RWPE2 (cell line): ENCODE data around the gene GRIP2.

Experiments
- ATAC-seq: fragments of 200-7000 bp; cut with Tn5 transposase; 3 replicates; pipeline ENCODE4 v1.9.1; 2021; ENCODE audit warnings: low read depth
- DNase-seq: peaks from one replicate; pipeline ENCODE4 v3.0.0-alpha.2; 2020; ENCODE audit warnings: low spot score
- H3K27ac ChIP-seq: fragments of 450-650 bp; 2 replicates; pipeline ENCODE4 v1.5.1; 2017; ENCODE audit warnings: mild to moderate bottlenecking; ENCODE audit not compliant: poor library complexity, severe bottlenecking
- H3K27me3 ChIP-seq: fragments of 250-450 bp; sonication (Bioruptor Pico); 2 replicates; pipeline ENCODE4 v1.5.1; 2021; ENCODE audit warnings: mild to moderate bottlenecking, moderate library complexity; ENCODE audit not compliant: insufficient read depth, poor library complexity, severe bottlenecking
- H3K36me3 ChIP-seq: fragments of 250-450 bp; sonication (Bioruptor Pico); 2 replicates; pipeline ENCODE4 v1.5.1; 2020; ENCODE audit warnings: low read depth, mild to moderate bottlenecking, moderate library complexity
- H3K4me1 ChIP-seq: fragments of 250-450 bp; sonication (Bioruptor Pico); 2 replicates; pipeline ENCODE4 v1.5.1; 2021; ENCODE audit warnings: mild to moderate bottlenecking, moderate library complexity; ENCODE audit not compliant: insufficient read depth, poor library complexity, severe bottlenecking
- H3K4me3 ChIP-seq: fragments of 250-450 bp; sonication (Bioruptor Pico); 2 replicates; pipeline ENCODE4 v1.5.1; 2021; ENCODE audit warnings: mild to moderate bottlenecking, moderate library complexity; ENCODE audit not compliant: severe bottlenecking
- H3K9me3 ChIP-seq: fragments of 250-450 bp; sonication (Bioruptor Pico); 2 replicates; pipeline ENCODE4 v1.5.1; 2021; ENCODE audit warnings: mild to moderate bottlenecking, moderate library complexity; ENCODE audit not compliant: severe bottlenecking
- TF ChIP-seq, protein P1 (sequence below): fragments of 450-650 bp; IDR thresholded peaks from one replicate; pipeline ENCODE4 v1.5.1; 2017; ENCODE audit warnings: mild to moderate bottlenecking, moderate library complexity; ENCODE audit not compliant: poor library complexity, severe bottlenecking

Gene GRIP2

DNA sequence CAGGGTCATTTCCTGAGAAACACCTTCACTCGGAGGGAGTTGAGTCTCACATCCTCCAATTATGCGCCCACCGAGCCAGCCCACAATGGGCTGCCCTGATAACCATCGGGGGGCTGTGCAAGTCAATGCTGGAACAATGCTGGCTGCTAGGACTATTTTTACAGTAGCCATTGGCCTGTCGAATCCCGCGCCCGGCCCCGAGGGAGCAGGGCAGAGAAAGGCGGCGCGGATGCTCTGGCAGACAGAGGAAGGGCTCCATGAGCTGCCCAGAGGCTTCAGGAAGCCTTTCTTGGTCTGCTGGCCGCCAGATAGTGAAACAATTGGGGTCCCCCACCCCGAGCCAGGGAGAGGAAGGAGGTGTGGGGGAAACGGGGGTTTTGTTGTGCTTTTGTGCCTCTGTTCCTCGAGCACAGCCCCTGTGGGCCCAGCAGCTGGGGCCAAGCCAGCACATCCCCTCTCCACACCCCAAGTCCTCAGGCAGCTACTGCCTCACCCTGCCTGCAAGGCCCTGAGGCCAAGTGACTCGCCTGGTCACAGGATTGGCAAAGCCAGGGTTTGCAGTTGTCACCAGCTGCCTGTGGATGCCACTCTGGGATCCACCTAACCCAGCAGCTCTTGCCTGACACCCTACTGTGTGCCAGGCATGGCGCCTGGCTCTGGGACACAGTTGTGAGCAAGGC lies 98.8 kb downstream of the GRIP2 start:
- H3K4me3 ChIP-seq, result no peak overlapping the region
- H3K27ac ChIP-seq, result no peak overlapping the region
- H3K4me1 ChIP-seq, result no peaks in the 10 kb centered on the region
- peaks cover 2% of the 10 kb centered on the region for H3K36me3 ChIP-seq
- no peak; the same call in 2 of the 3 replicates for ATAC-seq
- no peaks in the 10 kb centered on the region for H3K27me3 ChIP-seq
- TF ChIP-seq, protein P1, sequence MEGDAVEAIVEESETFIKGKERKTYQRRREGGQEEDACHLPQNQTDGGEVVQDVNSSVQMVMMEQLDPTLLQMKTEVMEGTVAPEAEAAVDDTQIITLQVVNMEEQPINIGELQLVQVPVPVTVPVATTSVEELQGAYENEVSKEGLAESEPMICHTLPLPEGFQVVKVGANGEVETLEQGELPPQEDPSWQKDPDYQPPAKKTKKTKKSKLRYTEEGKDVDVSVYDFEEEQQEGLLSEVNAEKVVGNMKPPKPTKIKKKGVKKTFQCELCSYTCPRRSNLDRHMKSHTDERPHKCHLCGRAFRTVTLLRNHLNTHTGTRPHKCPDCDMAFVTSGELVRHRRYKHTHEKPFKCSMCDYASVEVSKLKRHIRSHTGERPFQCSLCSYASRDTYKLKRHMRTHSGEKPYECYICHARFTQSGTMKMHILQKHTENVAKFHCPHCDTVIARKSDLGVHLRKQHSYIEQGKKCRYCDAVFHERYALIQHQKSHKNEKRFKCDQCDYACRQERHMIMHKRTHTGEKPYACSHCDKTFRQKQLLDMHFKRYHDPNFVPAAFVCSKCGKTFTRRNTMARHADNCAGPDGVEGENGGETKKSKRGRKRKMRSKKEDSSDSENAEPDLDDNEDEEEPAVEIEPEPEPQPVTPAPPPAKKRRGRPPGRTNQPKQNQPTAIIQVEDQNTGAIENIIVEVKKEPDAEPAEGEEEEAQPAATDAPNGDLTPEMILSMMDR, result no peak
- DNase-seq, result no peak
- H3K9me3 ChIP-seq, result no peaks in the 10 kb centered on the region

- ATAC-seq (peak; percentile 33; the same call in 1 of the 3 replicates), DNase-seq (no peak)
- TF ChIP-seq, protein P1, result no peak
- Histone ChIP-seq H3K4me1 (no peaks in the 10 kb centered on the region), H3K27me3 (no peaks in the 10 kb centered on the region), H3K4me3 (no peak overlapping the region), H3K27ac (no peak overlapping the region), H3K36me3 (no peaks in the 10 kb centered on the region; the same call in 1 of the 2 replicates), H3K9me3 (no peaks in the 10 kb centered on the region)
Measured at GRCh38 chr3:14440531-14441239, 99.5 kb downstream of the GRIP2 start.

DNA sequence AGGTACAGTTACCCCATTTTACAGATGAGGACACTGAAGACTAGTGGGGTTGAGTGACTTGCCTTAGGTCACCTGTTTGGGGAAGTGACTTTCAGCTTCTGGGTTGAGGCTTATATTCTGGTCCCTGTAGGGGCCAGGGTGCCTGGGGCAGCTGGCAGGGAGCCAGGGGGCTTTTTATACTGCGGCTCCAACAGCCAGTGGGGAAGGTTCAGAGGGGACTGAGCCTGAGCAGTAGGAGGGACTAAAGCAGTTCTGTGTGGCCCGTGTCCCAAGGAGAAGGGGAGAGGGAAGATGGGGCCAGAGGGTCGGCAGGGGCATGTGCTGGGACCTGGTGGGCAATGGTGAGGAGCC lies 100.0 kb downstream of the GRIP2 start:
- TF ChIP-seq, protein P1, result no peak
- no peak overlapping the region for H3K27ac ChIP-seq
- no peak for DNase-seq

GRCh38 chr3:14439501-14440167 lies 100.5 kb downstream of the GRIP2 start:
- no peak for ATAC-seq
- no peaks in the 10 kb centered on the region for H3K9me3 ChIP-seq
- H3K27me3 ChIP-seq, result no peaks in the 10 kb centered on the region
- no peak overlapping the region for H3K4me3 ChIP-seq
- DNase-seq, result no peak
- no peaks in the 10 kb centered on the region; the same call in 1 of the 2 replicates for H3K36me3 ChIP-seq
- TF ChIP-seq, protein P1, result no peak
- H3K27ac ChIP-seq, result no peak overlapping the region
- H3K4me1 ChIP-seq, result no peaks in the 10 kb centered on the region

More for the DNA sequence above, 100.0 kb downstream of the GRIP2 start:
- Histone ChIP-seq H3K4me1 (no peaks in the 10 kb centered on the region), H3K36me3 (no peaks in the 10 kb centered on the region; the same call in 1 of the 2 replicates), H3K27me3 (no peaks in the 10 kb centered on the region), H3K4me3 (no peak overlapping the region), H3K9me3 (no peaks in the 10 kb centered on the region)
- ATAC-seq, result no peak
